ENCODE results near the gene PPP3R2. TPM values are rescaled to one million over a fixed set of nuclear protein-coding genes. Genes with fewer than 3 reads are reported as not detected.

Gene PPP3R2
- total RNA-seq, 1 experiment from 2014 or later, result not detected

- ATAC-seq (no peak), DNase-seq (ENCODE audit: low read depth, low spot score) (no peak)
- Histone ChIP-seq H3K4me3 (replicated peaks in 1 of 2; ENCODE audit: low read depth in 1 of 2, low read length in 2 of 2) (no peak overlapping the region), H3K9ac (ENCODE audit: low read length) (no peak overlapping the region), H3K79me2 (ENCODE audit: insufficient read depth, low read length) (no peaks in the 10 kb centered on the region), H3K36me3 (ENCODE audit: control insufficient read depth in 1 of 2, insufficient read depth in 2 of 2, low read length in 2 of 2) (peaks cover 10 to 35% of the 10 kb centered on the region in 2 experiments), H3K4me1 (ENCODE audit: control insufficient read depth in 1 of 2, insufficient read depth in 2 of 2, low read length in 2 of 2) (no peaks in the 10 kb centered on the region), H3K27ac (ENCODE audit: low read depth, low read length) (no peak overlapping the region), H4K20me1 (ENCODE audit: insufficient read depth) (no peaks in the 10 kb centered on the region), H3K27me3 (ENCODE audit: insufficient read depth, low read length) (no peaks in the 10 kb centered on the region), H3K4me2 (ENCODE audit: low read length) (no peak overlapping the region), H3K9me2 (ENCODE audit: insufficient read depth) (no peaks in the 10 kb centered on the region), H3K9me3 (ENCODE audit: control insufficient read depth in 1 of 2, insufficient read depth in 1 of 2, low read depth in 1 of 2, low read length in 2 of 2) (no peaks in the 10 kb centered on the region), H2AFZ (ENCODE audit: low read depth, low read length, poor library complexity, severe bottlenecking) (no peak overlapping the region)
- RAD21 ChIA-PET (ENCODE audit: low non-redundant PET in 1 of 2, low total read pairs in 2 of 2, uncharacterized antibody in 2 of 2, unreplicated experiment in 2 of 2), result no interaction called here
- no TSS peak for BruUV-seq (replicated peaks)
- TF ChIP-seq ZFX (IDR thresholded peaks at IDR 0.05) (no peak), REST (IDR thresholded peaks at IDR 0.05; ENCODE audit: low read depth) (no peak), CEBPB (IDR thresholded peaks at IDR 0.05; ENCODE audit: low read depth) (no peak), MAX (IDR thresholded peaks at IDR 0.05) (no peak), EZH2 (IDR thresholded peaks at IDR 0.05) (no peak)
- CTCF ChIA-PET, result interaction anchor here (1.6 kb wide), 1 partner anchor 105 kb away, joined by 4 read pairs; no protein-coding TSS in a partner anchor
- POLR2A ChIA-PET, result no interaction called here
- intact Hi-C loops (cut with micrococcal nuclease), result no loop called here
Observed at GRCh38 chr9:101564252-101564651, 30.5 kb downstream of the PPP3R2 start.

GRCh38 chr9:101562966-101563365 is 31.8 kb downstream of the PPP3R2 start:
- no TSS peak for BruUV-seq (replicated peaks)
- Histone ChIP-seq H3K27me3 (ENCODE audit: insufficient read depth, low read length) (no peaks in the 10 kb centered on the region), H4K20me1 (ENCODE audit: insufficient read depth) (no peaks in the 10 kb centered on the region), H3K79me2 (ENCODE audit: insufficient read depth, low read length) (no peaks in the 10 kb centered on the region), H2AFZ (ENCODE audit: low read depth, low read length, poor library complexity, severe bottlenecking) (no peak overlapping the region), H3K9me3 (ENCODE audit: control insufficient read depth in 1 of 2, insufficient read depth in 1 of 2, low read depth in 1 of 2, low read length in 2 of 2) (no peaks in the 10 kb centered on the region), H3K27ac (ENCODE audit: low read depth, low read length) (no peak overlapping the region), H3K4me2 (ENCODE audit: low read length) (no peak overlapping the region), H3K36me3 (ENCODE audit: control insufficient read depth in 1 of 2, insufficient read depth in 2 of 2, low read length in 2 of 2) (peaks cover 16 to 39% of the 10 kb centered on the region in 2 experiments), H3K4me1 (ENCODE audit: control insufficient read depth in 1 of 2, insufficient read depth in 2 of 2, low read length in 2 of 2) (no peaks in the 10 kb centered on the region), H3K4me3 (replicated peaks in 1 of 2; ENCODE audit: low read depth in 1 of 2, low read length in 2 of 2) (no peak overlapping the region), H3K9ac (ENCODE audit: low read length) (no peak overlapping the region), H3K9me2 (ENCODE audit: insufficient read depth) (no peaks in the 10 kb centered on the region)
- RAD21 ChIA-PET (ENCODE audit: low non-redundant PET in 1 of 2, low total read pairs in 2 of 2, uncharacterized antibody in 2 of 2, unreplicated experiment in 2 of 2), result no interaction called here
- POLR2A ChIA-PET, result no interaction called here
- CTCF ChIA-PET, result interaction anchor here (1.0 kb wide), 1 partner anchor 104 kb away, joined by 5 read pairs; no protein-coding TSS in a partner anchor
- no peak for DNase-seq (ENCODE audit: low read depth, low spot score)
- no peak for ATAC-seq
- intact Hi-C loops (cut with micrococcal nuclease), result no loop called here
- TF ChIP-seq ZBTB33 (IDR thresholded peaks at IDR 0.05; ENCODE audit: extremely low read depth, insufficient replicate concordance, low read length), result no peak
- TF ChIP-seq EZH2phosphoT487 (IDR thresholded peaks at IDR 0.05; ENCODE audit: borderline replicate concordance), result no peak
- no peak for TF ChIP-seq SIN3A (IDR thresholded peaks at IDR 0.05; ENCODE audit: low read depth)
- TF ChIP-seq MAX (IDR thresholded peaks at IDR 0.05), result no peak
- no peak for TF ChIP-seq CBX3 (IDR thresholded peaks at IDR 0.05; ENCODE audit: low read depth)
- TF ChIP-seq SRF (IDR thresholded peaks at IDR 0.05; ENCODE audit: low read depth), result no peak
- no peak for TF ChIP-seq YY1 (IDR thresholded peaks at IDR 0.05; ENCODE audit: extremely low read depth, insufficient replicate concordance, low read depth, low read length)
- TF ChIP-seq EGR1 (IDR thresholded peaks at IDR 0.05; ENCODE audit: low read depth), result no peak
- TF ChIP-seq TCF7L2 (IDR thresholded peaks at IDR 0.05; ENCODE audit: borderline replicate concordance, extremely low read depth, insufficient read depth, insufficient read length), result no peak
- TF ChIP-seq ELF1 (IDR thresholded peaks at IDR 0.05; ENCODE audit: borderline replicate concordance, low read depth), result no peak
- TF ChIP-seq CEBPB (IDR thresholded peaks at IDR 0.05; ENCODE audit: low read depth), result no peak

Data from HCT116 (cell line).